Inferior parietal cortex (tissue), 1 donor: ENCODE results near the gene PDE1C.

Source experiments
- DNase-seq: peaks from one replicate; pipeline ENCODE4 v3.0.0-alpha.2; 2016; ENCODE audit errors: extremely low spot score

Gene PDE1C

GRCh38 chr7:31702354-31702753, 367.9 kb downstream of the PDE1C start:
- no peak for DNase-seq
